ENCODE measurements around the gene PRR30.
"Not testable (repeated sequence)": the region's sequence is repeated elsewhere in the genome, so short reads cannot be mapped to it uniquely, and the experiment has no call there.

DNA sequence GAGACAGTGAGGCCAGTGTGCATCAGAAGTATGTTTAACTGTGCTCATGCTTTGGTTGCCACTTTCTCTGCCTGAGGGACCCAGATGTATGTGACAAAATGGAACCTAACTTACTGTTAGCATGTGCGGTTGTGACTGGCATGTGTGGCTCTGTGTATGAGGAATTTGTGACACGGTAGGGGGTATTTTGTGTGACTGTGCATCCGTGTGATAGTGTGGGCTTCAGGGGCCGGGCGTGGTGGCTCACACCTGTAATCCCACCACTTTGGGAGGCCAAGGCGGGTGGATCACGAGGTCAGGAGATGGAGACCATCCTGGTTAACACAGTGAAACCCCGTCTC lies 19.9 kb downstream of the PRR30 start:
- TF ChIP-seq, protein P1, sequence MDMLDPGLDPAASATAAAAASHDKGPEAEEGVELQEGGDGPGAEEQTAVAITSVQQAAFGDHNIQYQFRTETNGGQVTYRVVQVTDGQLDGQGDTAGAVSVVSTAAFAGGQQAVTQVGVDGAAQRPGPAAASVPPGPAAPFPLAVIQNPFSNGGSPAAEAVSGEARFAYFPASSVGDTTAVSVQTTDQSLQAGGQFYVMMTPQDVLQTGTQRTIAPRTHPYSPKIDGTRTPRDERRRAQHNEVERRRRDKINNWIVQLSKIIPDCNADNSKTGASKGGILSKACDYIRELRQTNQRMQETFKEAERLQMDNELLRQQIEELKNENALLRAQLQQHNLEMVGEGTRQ (IDR thresholded peaks at IDR 0.05) = not testable (repeated sequence)
- TF ChIP-seq, protein P2, sequence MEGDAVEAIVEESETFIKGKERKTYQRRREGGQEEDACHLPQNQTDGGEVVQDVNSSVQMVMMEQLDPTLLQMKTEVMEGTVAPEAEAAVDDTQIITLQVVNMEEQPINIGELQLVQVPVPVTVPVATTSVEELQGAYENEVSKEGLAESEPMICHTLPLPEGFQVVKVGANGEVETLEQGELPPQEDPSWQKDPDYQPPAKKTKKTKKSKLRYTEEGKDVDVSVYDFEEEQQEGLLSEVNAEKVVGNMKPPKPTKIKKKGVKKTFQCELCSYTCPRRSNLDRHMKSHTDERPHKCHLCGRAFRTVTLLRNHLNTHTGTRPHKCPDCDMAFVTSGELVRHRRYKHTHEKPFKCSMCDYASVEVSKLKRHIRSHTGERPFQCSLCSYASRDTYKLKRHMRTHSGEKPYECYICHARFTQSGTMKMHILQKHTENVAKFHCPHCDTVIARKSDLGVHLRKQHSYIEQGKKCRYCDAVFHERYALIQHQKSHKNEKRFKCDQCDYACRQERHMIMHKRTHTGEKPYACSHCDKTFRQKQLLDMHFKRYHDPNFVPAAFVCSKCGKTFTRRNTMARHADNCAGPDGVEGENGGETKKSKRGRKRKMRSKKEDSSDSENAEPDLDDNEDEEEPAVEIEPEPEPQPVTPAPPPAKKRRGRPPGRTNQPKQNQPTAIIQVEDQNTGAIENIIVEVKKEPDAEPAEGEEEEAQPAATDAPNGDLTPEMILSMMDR (IDR thresholded peaks at IDR 0.05) = not testable (repeated sequence)
- not testable (repeated sequence) for TF ChIP-seq POLR2A (IDR thresholded peaks at IDR 0.05; ENCODE audit: low read length); SMC3 (IDR thresholded peaks at IDR 0.05); KDM5A (IDR thresholded peaks at IDR 0.05); ZC3H11A (IDR thresholded peaks at IDR 0.05); CEBPB (IDR thresholded peaks at IDR 0.05)
